Measurements from ENCODE around the gene GRIN3B.
A peak's percentile ranks its signal among the peaks of the same experiment; 100 is the strongest.

The GRIN3B gene

DNA sequence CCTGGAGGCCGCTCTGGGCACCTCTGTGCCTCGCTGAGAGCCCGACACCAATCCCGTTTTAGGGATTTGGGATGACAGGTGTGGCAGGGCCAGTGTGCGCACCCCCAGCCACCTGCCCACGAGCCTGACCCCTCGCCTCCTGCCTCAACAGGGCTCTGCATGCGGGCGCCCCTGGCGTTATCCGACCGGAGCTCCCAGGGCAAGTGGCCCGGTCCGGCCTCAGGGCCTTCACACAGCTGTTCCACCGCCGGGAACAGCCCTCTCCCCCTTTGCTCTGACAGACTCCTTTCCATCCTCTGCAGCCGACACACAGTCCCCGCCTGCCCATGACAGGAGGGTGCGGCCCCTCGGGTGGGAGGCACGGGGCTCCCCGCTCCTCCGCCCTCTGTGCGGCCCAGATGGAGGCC, 23.2 kb upstream of the GRIN3B start:
- no peak for DNase-seq
- peaks cover 16% of the 10 kb centered on the region for H3K36me3 Mint-ChIP-seq (ENCODE audit: low read depth)
- H3K4me3 Mint-ChIP-seq: no peak overlapping the region
- peaks cover 4% of the 10 kb centered on the region for H3K27me3 Mint-ChIP-seq (ENCODE audit: low read depth, poor library complexity)
- TF ChIP-seq, protein P1, sequence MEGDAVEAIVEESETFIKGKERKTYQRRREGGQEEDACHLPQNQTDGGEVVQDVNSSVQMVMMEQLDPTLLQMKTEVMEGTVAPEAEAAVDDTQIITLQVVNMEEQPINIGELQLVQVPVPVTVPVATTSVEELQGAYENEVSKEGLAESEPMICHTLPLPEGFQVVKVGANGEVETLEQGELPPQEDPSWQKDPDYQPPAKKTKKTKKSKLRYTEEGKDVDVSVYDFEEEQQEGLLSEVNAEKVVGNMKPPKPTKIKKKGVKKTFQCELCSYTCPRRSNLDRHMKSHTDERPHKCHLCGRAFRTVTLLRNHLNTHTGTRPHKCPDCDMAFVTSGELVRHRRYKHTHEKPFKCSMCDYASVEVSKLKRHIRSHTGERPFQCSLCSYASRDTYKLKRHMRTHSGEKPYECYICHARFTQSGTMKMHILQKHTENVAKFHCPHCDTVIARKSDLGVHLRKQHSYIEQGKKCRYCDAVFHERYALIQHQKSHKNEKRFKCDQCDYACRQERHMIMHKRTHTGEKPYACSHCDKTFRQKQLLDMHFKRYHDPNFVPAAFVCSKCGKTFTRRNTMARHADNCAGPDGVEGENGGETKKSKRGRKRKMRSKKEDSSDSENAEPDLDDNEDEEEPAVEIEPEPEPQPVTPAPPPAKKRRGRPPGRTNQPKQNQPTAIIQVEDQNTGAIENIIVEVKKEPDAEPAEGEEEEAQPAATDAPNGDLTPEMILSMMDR (IDR thresholded peaks at IDR 0.05): no peak
- peaks cover 3% of the 10 kb centered on the region for H3K9me3 Mint-ChIP-seq
- H3K4me1 Mint-ChIP-seq: peaks cover 45% of the 10 kb centered on the region
- H3K27ac Mint-ChIP-seq: no peak overlapping the region

DNA sequence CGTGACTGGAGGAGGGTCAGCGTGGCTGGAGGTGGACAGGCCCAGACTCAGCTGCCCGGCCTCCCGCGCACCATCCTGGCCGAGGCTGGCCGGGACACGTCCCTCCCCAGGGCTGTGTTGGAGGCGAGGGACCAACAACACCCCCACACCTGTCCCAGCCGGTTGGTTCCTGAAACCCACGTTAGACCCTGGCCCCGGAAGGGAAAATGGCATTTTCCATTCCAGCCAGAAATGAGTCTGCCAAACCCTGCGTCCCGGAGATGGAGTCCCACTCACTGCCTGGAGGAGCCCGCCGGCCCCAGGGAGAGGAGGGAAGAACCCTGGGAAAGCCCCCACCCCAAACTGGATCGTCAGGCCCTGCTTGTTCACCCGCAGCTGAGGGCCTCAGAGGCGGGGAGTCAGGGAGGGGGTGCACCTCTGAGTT, 20.9 kb upstream of the GRIN3B start:
- peaks cover 8% of the 10 kb centered on the region for H3K36me3 Mint-ChIP-seq (ENCODE audit: low read depth)
- peaks cover 32% of the 10 kb centered on the region for H3K4me1 Mint-ChIP-seq
- no peaks in the 10 kb centered on the region for H3K9me3 Mint-ChIP-seq
- H3K4me3 Mint-ChIP-seq: no peak overlapping the region
- peak; percentile 36 for DNase-seq
- TF ChIP-seq, protein P1 (IDR thresholded peaks at IDR 0.05): no peak
- H3K27me3 Mint-ChIP-seq (ENCODE audit: low read depth, poor library complexity): peaks cover 4% of the 10 kb centered on the region
- no peak overlapping the region for H3K27ac Mint-ChIP-seq

DNA sequence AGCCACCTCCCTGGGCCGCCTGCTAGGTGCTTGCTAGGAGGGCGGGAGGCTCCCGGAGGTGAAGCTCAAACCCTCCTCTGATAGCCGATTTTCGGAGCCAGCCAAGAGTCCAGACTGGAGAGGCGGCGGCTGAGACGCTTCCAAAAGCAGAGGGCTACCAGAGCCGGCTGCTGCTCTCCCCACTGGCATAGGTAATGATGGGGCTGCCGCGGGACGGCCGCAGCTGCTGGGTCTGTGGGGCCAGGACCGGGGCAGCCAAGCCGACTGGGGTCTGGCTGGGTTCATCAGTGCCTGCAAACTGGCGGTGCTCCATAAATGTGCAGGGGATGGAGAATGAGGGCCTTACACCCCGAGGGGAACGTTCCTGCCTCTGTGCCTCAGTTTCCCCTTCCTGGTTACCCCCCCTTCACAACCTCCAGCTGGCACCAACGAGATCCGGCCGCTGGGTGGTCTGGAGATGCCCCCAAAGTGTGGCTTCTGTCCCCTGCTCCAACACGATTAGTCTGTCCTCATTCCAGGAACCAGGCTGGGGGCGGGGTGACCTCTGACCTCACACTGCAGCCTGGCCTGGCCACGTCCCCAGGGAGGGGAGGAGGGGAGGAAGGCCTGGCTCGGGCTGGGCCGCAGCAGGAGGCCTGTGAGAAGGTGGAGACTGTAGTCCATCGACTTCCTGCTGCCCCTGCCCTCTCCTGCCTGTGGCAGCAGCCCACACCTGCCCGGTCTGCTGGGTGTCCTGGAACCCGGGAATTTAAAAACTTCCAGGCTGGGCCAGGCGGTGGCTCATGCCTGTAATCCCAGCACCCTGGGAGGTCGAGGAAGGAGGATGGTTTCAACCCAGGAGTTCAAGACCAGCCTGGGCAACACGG, 19.9 kb upstream of the GRIN3B start:
- peak overlapping the region; percentile 99 for H3K27ac Mint-ChIP-seq
- H3K36me3 Mint-ChIP-seq (ENCODE audit: low read depth): peaks cover 4% of the 10 kb centered on the region
- H3K4me1 Mint-ChIP-seq: peaks cover 34% of the 10 kb centered on the region
- peak; percentile 95 for DNase-seq
- TF ChIP-seq, protein P1 (IDR thresholded peaks at IDR 0.05): no peak
- peak overlapping the region; percentile 71 for H3K4me3 Mint-ChIP-seq
- H3K27me3 Mint-ChIP-seq (ENCODE audit: low read depth, poor library complexity): peaks cover 4% of the 10 kb centered on the region
- H3K9me3 Mint-ChIP-seq: no peaks in the 10 kb centered on the region

DNA sequence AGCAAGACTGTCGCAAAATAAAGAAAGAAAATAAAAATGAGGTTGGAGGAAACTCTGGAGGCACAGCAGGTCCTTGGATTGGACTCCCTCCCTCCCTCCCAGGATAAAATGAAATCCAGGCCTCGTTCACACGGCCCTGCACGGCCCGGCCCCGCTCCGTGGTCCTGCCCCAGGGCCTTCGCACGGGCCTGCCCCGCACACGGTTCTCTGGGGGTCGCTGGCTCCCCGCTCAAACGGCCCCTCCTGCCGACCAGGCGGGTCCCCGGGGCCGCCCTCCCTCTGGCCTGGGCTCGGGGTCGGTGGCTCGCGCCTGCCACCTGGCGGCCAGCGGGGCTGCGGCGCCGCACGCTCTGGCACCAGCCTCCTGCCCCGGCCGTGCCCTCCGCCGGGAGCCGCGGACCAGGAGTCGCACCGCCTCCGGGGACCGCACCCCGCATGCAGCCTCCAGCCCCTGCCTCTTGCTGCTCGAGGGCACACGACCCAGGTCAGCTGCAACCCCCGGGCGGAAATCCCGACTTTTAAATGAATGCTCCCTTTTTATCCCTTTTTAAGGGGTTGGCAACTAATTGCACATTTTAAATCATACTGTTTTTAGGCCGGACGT, 17.6 kb upstream of the GRIN3B start:
- Mint-ChIP-seq H3K4me1 (peaks cover 30% of the 10 kb centered on the region), H3K4me3 (no peak overlapping the region), H3K36me3 (ENCODE audit: low read depth) (peaks cover 7% of the 10 kb centered on the region), H3K9me3 (no peaks in the 10 kb centered on the region), H3K27me3 (ENCODE audit: low read depth, poor library complexity) (peaks cover 4% of the 10 kb centered on the region), H3K27ac (no peak overlapping the region)
- TF ChIP-seq, protein P1 (IDR thresholded peaks at IDR 0.05): peak; percentile 73
- DNase-seq: peak; percentile 88

DNA sequence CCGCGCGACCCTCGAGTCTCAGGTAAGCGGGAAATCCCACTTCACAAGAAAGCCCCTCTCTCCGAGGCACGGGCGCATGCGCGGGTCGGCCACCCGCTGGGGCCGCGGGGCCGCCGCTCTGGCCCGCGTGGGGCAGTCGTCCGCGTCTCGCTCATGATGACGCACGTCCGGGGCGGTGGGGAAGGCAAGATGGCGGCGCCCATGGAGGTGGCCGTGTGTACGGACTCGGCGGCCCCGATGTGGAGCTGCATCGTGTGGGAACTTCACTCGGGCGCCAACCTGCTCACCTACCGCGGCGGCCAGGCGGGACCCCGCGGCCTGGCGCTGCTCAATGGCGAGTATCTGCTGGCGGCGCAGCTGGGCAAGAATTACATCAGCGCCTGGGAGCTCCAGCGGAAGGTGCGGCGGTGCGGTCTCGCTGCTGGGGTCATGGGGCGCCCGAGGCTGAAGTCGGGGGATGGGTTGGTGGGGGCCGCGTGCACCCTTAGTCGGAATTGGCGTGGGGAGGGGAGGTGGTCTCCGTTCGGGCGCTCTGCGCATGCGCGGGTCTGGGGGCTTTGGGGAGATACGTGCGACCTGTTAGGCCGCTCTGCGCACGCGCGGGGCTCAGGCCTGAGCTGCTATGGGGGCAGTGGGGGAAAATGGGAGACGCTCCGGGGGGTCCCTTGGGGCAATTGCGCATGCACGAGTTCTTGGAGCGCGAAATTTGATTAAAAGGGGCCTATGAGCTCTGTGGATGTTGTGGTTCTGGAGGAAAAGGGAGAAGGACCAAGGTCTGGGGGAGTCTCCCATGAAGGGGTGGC, 15.9 kb upstream of the GRIN3B start, which contains the start of gene WDR18:
Gene WDR18, plus strand, starts transcription at position 181 of the 803 bp plus-strand sequence. Its CDS starts 9 bp downstream, at position 190.
- Mint-ChIP-seq H3K9me3 (no peaks in the 10 kb centered on the region), H3K4me3 (peak within 1 kb of the TSS; percentile 94), H3K4me1 (peaks cover 37% of the 10 kb centered on the region), H3K36me3 (ENCODE audit: low read depth) (peaks cover 13% of the 10 kb centered on the region), H3K27me3 (ENCODE audit: low read depth, poor library complexity) (peaks cover 4% of the 10 kb centered on the region), H3K27ac (peak within 1 kb of the TSS; percentile 98)
- TF ChIP-seq, protein P1 (IDR thresholded peaks at IDR 0.05): no peak
- peak; percentile 92 for DNase-seq

Measured in nephron progenitor cell (in vitro differentiated cells).